ENCODE measurements around the gene CATSPERD. TPM values are rescaled to one million over a fixed set of nuclear protein-coding genes. Genes with fewer than 3 reads are reported as not detected.
A peak's percentile ranks its signal among the peaks of the same experiment; 100 is the strongest.

The CATSPERD gene
- polyA plus RNA-seq, 2 of the 4 experiments (the other 2 are of a cell fraction) = 0.03 TPM; not detected in 1

DNA sequence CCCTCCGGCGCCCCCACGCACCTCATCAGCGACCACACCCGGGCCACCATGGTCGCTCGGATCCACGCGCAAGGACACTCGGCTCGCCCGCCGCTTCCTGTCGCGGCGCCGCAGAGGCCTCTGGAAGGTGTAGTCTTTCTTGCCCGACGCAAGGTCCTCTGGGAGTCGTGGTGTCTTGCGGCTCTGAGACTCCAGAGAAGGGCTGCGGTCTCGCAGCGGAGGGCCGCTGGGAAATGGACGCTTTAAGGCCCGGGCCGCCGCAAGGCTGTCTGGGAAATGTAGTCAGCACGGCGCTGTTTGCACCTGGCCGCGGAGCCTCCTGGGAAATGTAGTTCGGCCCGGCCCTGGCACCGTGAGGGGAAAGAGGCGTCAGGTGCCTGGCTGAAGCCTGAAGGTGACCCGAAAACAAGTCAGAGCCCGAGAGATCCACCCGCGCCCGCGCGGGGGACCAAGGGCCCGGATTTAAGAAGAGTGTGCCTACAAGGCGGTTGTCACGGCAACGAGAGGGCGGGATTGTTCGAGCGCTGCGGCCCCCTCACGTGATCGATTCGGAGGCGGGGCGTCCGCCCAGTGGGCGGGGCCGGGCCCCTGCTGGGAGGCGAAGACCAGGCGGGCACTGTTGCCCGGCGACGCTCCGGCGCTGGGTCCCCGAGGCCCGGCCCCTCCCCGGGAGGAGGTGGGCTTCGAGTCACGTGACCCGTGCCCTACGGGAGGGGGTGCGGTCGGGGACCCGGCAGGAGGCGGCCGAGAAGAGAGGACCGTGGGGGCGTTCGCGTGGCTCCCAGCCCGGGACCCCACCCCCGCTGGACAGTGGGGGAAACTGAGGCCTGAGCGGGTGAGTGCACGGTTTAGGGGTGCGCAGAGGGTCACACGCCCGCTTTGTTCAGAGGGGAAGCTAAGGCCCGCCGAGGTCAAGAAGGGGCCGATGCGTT, 39.7 kb upstream of the CATSPERD start, which contains the start of the genes HSD11B1L and MICOS13:
Gene HSD11B1L (plus strand): TSS at position 591 of the 932 bp plus-strand sequence. CDS start 3,806 bp downstream, outside the sequence.
Gene MICOS13 (minus strand): TSS at position 80 of the 932 bp plus-strand sequence. CDS start 30 bp downstream, at position 50.
- FAIRE-seq (peak; percentile 32), ATAC-seq (peak; percentile 94 to 97), DNase-seq (ENCODE audit: low read depth in 1 of 2, low spot score in 1 of 2) (peak; percentile 87 to 98)
- Histone ChIP-seq H3K9me3 (no peaks in the 10 kb centered on the region), H3K4me2 (peak within 1 kb of the TSS; percentile 91), H3K4me1 (peaks cover 9% of the 10 kb centered on the region; the same call in 1 of the 3 replicates), H3K4me3 (peak within 1 kb of the TSS; percentile 76), H3K27ac (peak within 1 kb of the TSS; percentile 88 to 95)
- ChIA-PET POLR2A (no interaction called here), CTCF (interaction anchor here (0.8 kb wide), 1 partner anchor 9 kb away, joined by 4 read pairs; the partner anchor contains the start of gene RPL36)
- peak in 1 of 2 experiments; percentile 71; a peak in 1 of 5 replicates for TF ChIP-seq JUN (IDR thresholded peaks at IDR 0.05)
- no peak for TF ChIP-seq CEBPB (IDR thresholded peaks at IDR 0.05)
- TF ChIP-seq, protein P1, sequence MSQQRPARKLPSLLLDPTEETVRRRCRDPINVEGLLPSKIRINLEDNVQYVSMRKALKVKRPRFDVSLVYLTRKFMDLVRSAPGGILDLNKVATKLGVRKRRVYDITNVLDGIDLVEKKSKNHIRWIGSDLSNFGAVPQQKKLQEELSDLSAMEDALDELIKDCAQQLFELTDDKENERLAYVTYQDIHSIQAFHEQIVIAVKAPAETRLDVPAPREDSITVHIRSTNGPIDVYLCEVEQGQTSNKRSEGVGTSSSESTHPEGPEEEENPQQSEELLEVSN (IDR thresholded peaks at IDR 0.05; ENCODE audit: borderline replicate concordance, low read depth) = 0 out of 2 replicates have a peak, but pooled peaks have one; percentile 9
- peak; percentile 55 for TF ChIP-seq POLR2A (IDR thresholded peaks at IDR 0.05; ENCODE audit: low read length)
- TF ChIP-seq MAZ (IDR thresholded peaks at IDR 0.05; ENCODE audit: borderline replicate concordance, low read depth, low read length) = no peak
- peak; percentile 18; the same call in 1 of the 2 replicates for TF ChIP-seq PHF8 (IDR thresholded peaks at IDR 0.05; ENCODE audit: borderline replicate concordance, low read depth)
- peak; percentile 57; the same call in 1 of the 2 replicates for TF ChIP-seq BHLHE40 (IDR thresholded peaks at IDR 0.05; ENCODE audit: low read depth, low read length)
- TF ChIP-seq, protein P2, sequence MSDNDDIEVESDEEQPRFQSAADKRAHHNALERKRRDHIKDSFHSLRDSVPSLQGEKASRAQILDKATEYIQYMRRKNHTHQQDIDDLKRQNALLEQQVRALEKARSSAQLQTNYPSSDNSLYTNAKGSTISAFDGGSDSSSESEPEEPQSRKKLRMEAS (IDR thresholded peaks at IDR 0.05) = peak; percentile 77
- no peak for TF ChIP-seq TP53 (CRISPR knock-in tag; IDR thresholded peaks at IDR 0.05)
- peak; percentile 97 for TF ChIP-seq USF2 (IDR thresholded peaks at IDR 0.05)
- WGBS (ENCODE audit: missing lambda C conversion rate) = 15% methylated on average over 33 of the region's 94 CpGs

GRCh38 chr19:5681391-5682106, 38.9 kb upstream of the CATSPERD start:
- no peak for TF ChIP-seq KDM5A (IDR thresholded peaks at IDR 0.05)
- TF ChIP-seq RARB (CRISPR knock-in tag; IDR thresholded peaks at IDR 0.05) = no peak
- TF ChIP-seq CEBPB (IDR thresholded peaks at IDR 0.05) = no peak
- TF ChIP-seq, protein P3, sequence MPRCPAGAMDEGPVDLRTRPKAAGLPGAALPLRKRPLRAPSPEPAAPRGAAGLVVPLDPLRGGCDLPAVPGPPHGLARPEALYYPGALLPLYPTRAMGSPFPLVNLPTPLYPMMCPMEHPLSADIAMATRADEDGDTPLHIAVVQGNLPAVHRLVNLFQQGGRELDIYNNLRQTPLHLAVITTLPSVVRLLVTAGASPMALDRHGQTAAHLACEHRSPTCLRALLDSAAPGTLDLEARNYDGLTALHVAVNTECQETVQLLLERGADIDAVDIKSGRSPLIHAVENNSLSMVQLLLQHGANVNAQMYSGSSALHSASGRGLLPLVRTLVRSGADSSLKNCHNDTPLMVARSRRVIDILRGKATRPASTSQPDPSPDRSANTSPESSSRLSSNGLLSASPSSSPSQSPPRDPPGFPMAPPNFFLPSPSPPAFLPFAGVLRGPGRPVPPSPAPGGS (IDR thresholded peaks at IDR 0.05) = no peak
- no peak for TF ChIP-seq EP300 (IDR thresholded peaks at IDR 0.05)
- TF ChIP-seq ZSCAN20 (CRISPR knock-in tag; IDR thresholded peaks at IDR 0.05) = no peak
- no peak for TF ChIP-seq RCOR1 (IDR thresholded peaks at IDR 0.05; ENCODE audit: low read depth, low read length)
- TF ChIP-seq FOSB (CRISPR knock-in tag; IDR thresholded peaks at IDR 0.05) = no peak
- ATAC-seq = no peak
- Histone ChIP-seq H3K9me3 (no peaks in the 10 kb centered on the region), H3K4me2 (peak overlapping the region; percentile 91), H3K27ac (peak overlapping the region; percentile 88 to 95; a peak in 4 of 6 replicates), H3K4me3 (peak overlapping the region; percentile 76), H3K4me1 (peaks cover 9% of the 10 kb centered on the region; the same call in 1 of the 3 replicates)
- no peak for FAIRE-seq
- CTCF ChIA-PET = interaction anchor here (0.8 to 1.9 kb wide), 2 partner anchors 8 to 38 kb away, joined by 4 read pairs; partner anchors contain the start of genes LONP1 and RPL36
- POLR2A ChIA-PET = no interaction called here
- no peak for DNase-seq (ENCODE audit: low read depth in 1 of 2, low spot score in 1 of 2)
- 80% methylated on average over 17 of the region's 17 CpGs for WGBS (ENCODE audit: missing lambda C conversion rate)

Data from A549 (cell line).